ENCODE results near the gene MAP3K8.
"Not testable (repeated sequence)": the region's sequence is repeated elsewhere in the genome, so short reads cannot be mapped to it uniquely, and the experiment has no call there.

DNA sequence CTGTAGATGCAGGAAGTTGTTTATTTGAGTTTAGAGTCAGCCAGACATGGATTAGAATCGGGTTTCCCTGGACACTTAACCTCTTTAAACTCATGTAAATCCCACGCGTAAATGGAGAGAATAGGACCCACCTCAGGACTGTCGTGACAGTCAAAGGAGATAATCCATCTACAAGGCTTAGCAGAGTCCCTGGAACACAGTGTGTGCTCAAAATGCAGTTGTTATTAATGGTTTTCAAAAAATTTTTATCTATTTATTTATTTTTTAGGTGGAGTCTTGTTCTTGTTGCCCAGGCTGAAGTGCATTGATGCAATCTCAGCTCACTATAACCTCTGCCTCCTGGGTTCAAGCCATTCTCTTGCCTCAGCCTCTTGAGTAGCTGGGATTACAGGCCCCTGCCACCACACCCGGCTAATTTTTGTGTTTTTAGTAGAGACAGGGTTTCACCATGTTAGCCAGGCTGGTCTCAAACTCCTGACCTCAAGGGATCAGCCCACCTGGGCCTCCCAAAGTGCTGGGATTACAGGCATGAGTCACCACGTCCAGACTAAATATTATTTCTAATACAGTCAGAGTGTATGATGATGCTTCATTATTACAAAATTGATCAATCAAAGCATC is 10.2 kb upstream of the MAP3K8 start:
- TF ChIP-seq CEBPB (IDR thresholded peaks at IDR 0.05; ENCODE audit: borderline replicate concordance in 1 of 2, low read depth in 2 of 2, low read length in 2 of 2); MYB (IDR thresholded peaks at IDR 0.05; ENCODE audit: borderline replicate concordance, low read depth, low read length); POLR2A (IDR thresholded peaks at IDR 0.05; ENCODE audit: low read depth, low read length); TARDBP (IDR thresholded peaks at IDR 0.05; ENCODE audit: borderline replicate concordance): not testable (repeated sequence)
